CD4-positive, CD25-positive, alpha-beta regulatory T cell (primary cell): ENCODE data around the gene ZC3H12A. TPM values are rescaled to one million over a fixed set of nuclear protein-coding genes. Genes with fewer than 3 reads are reported as not detected.

Experiments used
- ATAC-seq, 2 donors: fragments of 150-1000 bp; cut with Tn5 transposase; one replicate each; pipeline ENCODE4 v1.10.0; 2021; ENCODE audit warnings: low read depth in 2 of 2, moderate number of reproducible peaks in 2 of 2, moderate library complexity in 1 of 2
- DNase-seq, 3 donors: peaks; one replicate each; pipeline versions ENCODE4 v3.0.0 to v3.0.0-alpha.2; 2012 to 2022; ENCODE audit warnings: mixed read lengths in 1 of 3
- H3K27ac ChIP-seq: one replicate; pipeline ENCODE4 v1.7.0; 2013; ENCODE audit warnings: mild to moderate bottlenecking, low read length; ENCODE audit not compliant: insufficient read depth, poor library complexity, severe bottlenecking
- H3K27me3 ChIP-seq: one replicate; pipeline ENCODE4 v1.7.0; 2013; ENCODE audit warnings: low read length; ENCODE audit not compliant: control insufficient read depth, insufficient read depth
- H3K36me3 ChIP-seq: one replicate; pipeline ENCODE4 v1.7.0; 2013; ENCODE audit warnings: mild to moderate bottlenecking, low read length, moderate library complexity; ENCODE audit not compliant: control insufficient read depth, insufficient read depth
- H3K4me1 ChIP-seq: 2 replicates; pipeline ENCODE4 v1.7.0; 2013; ENCODE audit warnings: mild to moderate bottlenecking, low read length; ENCODE audit not compliant: insufficient read depth, control insufficient read depth, poor library complexity, severe bottlenecking
- H3K4me3 ChIP-seq: one replicate; pipeline ENCODE4 v1.7.0; 2013; ENCODE audit warnings: low read depth, mild to moderate bottlenecking, low read length, moderate library complexity
- H3K9me3 ChIP-seq, 2 experiments: 1 replicate in 1 of 2; 2 replicates in 1 of 2; pipeline ENCODE4 v1.7.0; 2013; ENCODE audit warnings: low read length in 2 of 2, mild to moderate bottlenecking in 1 of 2, moderate library complexity in 1 of 2; ENCODE audit not compliant: control insufficient read depth in 2 of 2
- H3K27ac Mint-ChIP-seq, 3 donors: one replicate each; pipeline ENCODE4 v1.8.0; 2020 to 2022; ENCODE audit warnings: mild to moderate bottlenecking in 3 of 3, mixed read lengths in 3 of 3, moderate library complexity in 2 of 3
- H3K27me3 Mint-ChIP-seq: one replicate; pipeline ENCODE4 v1.8.0; 2022; ENCODE audit warnings: mild to moderate bottlenecking, mixed read lengths
- H3K36me3 Mint-ChIP-seq: one replicate; pipeline ENCODE4 v1.8.0; 2020; ENCODE audit warnings: mixed read lengths
- H3K4me1 Mint-ChIP-seq, 4 donors: one replicate each; pipeline ENCODE4 v1.8.0; 2020 to 2022; ENCODE audit warnings: mixed read lengths in 4 of 4, mild to moderate bottlenecking in 1 of 4
- H3K4me3 Mint-ChIP-seq, 4 donors: one replicate each; pipeline ENCODE4 v1.8.0; 2020 to 2022; ENCODE audit warnings: mild to moderate bottlenecking in 4 of 4, mixed read lengths in 4 of 4, moderate library complexity in 3 of 4
- H3K9me3 Mint-ChIP-seq, 7 donors: one replicate each; pipeline ENCODE4 v1.8.0; 2020 to 2022; ENCODE audit warnings: mixed read lengths in 7 of 7, mild to moderate bottlenecking in 3 of 7, moderate library complexity in 2 of 7
- polyA plus RNA-seq, 4 donors: library from polyadenylated mRNA; unstranded; fragments of 300-500 nt; fragmentation: Illumina TruSeq; gene quantifications; one replicate each; pipeline ENCODE4 v1.2.3, GENCODE V29; 2021
- total RNA-seq: library from RNA; stranded (reverse); gene quantifications from one replicate; pipeline ENCODE4 v1.2.3, GENCODE V29; 2022

ZC3H12A gene
- total and polyA plus RNA-seq, 5 donors from 2014 or later: 9.9 to 205 (median 13.3) TPM

DNA sequence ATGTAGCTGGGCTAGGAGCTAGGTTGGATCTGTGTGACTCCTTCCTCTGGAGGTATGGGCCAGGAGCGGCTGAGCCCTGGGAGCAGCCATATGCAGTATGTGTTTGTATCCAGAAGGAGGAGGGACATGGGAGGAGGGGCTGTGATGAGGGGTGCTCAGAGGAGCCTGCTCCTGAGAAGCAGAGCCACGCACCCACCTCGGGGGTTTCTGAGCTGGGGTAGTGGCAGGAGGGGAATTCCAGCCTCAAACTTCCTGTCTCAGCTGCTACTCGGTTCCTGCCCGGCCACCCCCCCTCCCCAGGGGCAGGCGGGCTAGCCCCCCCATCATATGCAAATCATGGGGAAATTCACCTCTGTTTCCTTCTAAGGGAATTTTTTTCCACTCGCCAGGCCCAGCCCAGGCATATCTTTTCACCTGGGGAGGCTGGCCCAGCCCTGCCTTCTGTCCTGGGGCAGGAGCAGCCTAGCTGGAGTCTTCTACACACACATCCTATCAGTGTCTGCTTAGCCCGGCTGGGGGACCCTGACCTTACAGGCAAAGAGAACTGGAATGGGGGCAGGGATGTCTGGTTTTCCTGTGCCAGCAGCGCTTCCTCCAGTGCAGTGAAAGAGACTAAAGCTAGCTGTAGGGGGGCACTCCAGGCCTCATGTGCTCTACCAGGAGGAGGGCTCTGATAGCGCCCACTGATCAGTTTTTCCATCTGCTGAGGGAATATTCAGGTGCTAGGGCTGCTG is 3.0 kb downstream of the ZC3H12A start:
- Mint-ChIP-seq H3K9me3 (peaks cover 0 to 3% (median 0%) of the 10 kb centered on the region in 7 donors), H3K27ac (peak overlapping the region; percentile 99 to 100 (median 99)), H3K27me3 (no peaks in the 10 kb centered on the region), H3K36me3 (peaks cover 29% of the 10 kb centered on the region), H3K4me3 (peak overlapping the region; percentile 96 to 99 (median 98)), H3K4me1 (peaks cover 10 to 64% (median 38%) of the 10 kb centered on the region in 4 donors)
- H3K4me1 ChIP-seq: peaks cover 78% of the 10 kb centered on the region
- H3K27ac ChIP-seq: peak overlapping the region; percentile 97
- H3K36me3 ChIP-seq: peaks cover 51% of the 10 kb centered on the region
- H3K4me3 ChIP-seq: peak overlapping the region; percentile 100
- peak; percentile 63 to 87 (median 73) for DNase-seq
- no peaks in the 10 kb centered on the region for H3K9me3 ChIP-seq
- no peaks in the 10 kb centered on the region for H3K27me3 ChIP-seq
- peak; percentile 8 to 12 for ATAC-seq

- H3K27me3 Mint-ChIP-seq: no peaks in the 10 kb centered on the region
- Histone ChIP-seq H3K27me3 (no peaks in the 10 kb centered on the region), H3K4me1 (peaks cover 72% of the 10 kb centered on the region), H3K27ac (peak overlapping the region; percentile 97), H3K4me3 (peak overlapping the region; percentile 100), H3K36me3 (peaks cover 57% of the 10 kb centered on the region), H3K9me3 (no peaks in the 10 kb centered on the region)
- ATAC-seq (no peak), DNase-seq (peak in 1 of 3 donors; percentile 16)
- H3K4me3 Mint-ChIP-seq: peak overlapping the region; percentile 96 to 99 (median 98)
- H3K27ac Mint-ChIP-seq: peak overlapping the region; percentile 99 to 100 (median 99)
- peaks cover 0 to 3% (median 0%) of the 10 kb centered on the region in 7 donors for H3K9me3 Mint-ChIP-seq
- peaks cover 33% of the 10 kb centered on the region for H3K36me3 Mint-ChIP-seq
- H3K4me1 Mint-ChIP-seq: peaks cover 8 to 62% (median 34%) of the 10 kb centered on the region in 4 donors
Measured at GRCh38 chr1:37477946-37478345, 3.6 kb downstream of the ZC3H12A start.

- peak in 1 of 3 donors; percentile 52 for DNase-seq
- H3K4me1 Mint-ChIP-seq: peaks cover 3 to 57% (median 29%) of the 10 kb centered on the region in 4 donors
- peaks cover 0 to 3% (median 0%) of the 10 kb centered on the region in 7 donors for H3K9me3 Mint-ChIP-seq
- H3K36me3 Mint-ChIP-seq: peaks cover 33% of the 10 kb centered on the region
- no peaks in the 10 kb centered on the region for H3K27me3 Mint-ChIP-seq
- H3K4me3 Mint-ChIP-seq: peak overlapping the region; percentile 96 to 99 (median 98)
- Histone ChIP-seq H3K9me3 (no peaks in the 10 kb centered on the region), H3K27me3 (no peaks in the 10 kb centered on the region), H3K4me1 (peaks cover 67% of the 10 kb centered on the region), H3K4me3 (peak overlapping the region; percentile 100), H3K27ac (peak overlapping the region; percentile 97), H3K36me3 (peaks cover 61% of the 10 kb centered on the region)
- ATAC-seq: peak; percentile 16 to 17
- peak overlapping the region; percentile 99 to 100 (median 99) for H3K27ac Mint-ChIP-seq
Measured at GRCh38 chr1:37478451-37478881, 4.1 kb downstream of the ZC3H12A start.

DNA sequence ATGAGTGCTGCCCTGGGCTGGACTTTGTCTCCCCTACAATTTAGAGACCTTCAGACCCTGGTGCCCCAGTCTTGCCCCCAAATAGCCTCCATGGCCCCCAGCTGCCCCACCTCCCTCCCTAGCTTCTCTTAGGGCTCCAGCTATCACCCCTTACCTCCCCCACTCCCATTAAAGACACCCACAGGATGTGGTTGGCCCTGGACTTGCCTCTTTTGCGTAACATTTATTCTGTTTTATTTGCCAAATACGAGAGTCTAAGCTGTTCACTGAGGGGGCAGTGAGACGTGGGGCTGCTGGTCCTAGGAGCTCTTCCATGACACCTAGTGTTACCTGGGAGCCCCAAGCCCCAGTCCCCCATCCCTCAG is 4.5 kb downstream of the ZC3H12A start:
- no peaks in the 10 kb centered on the region for H3K27me3 Mint-ChIP-seq
- no peaks in the 10 kb centered on the region for H3K27me3 ChIP-seq
- H3K27ac ChIP-seq: peak overlapping the region; percentile 97
- H3K4me3 Mint-ChIP-seq: peak overlapping the region; percentile 96 to 99 (median 98)
- ATAC-seq (peak; percentile 4 to 12), DNase-seq (peak in 2 of 3 donors; percentile 78 to 84)
- peaks cover 0 to 53% (median 25%) of the 10 kb centered on the region in 4 donors for H3K4me1 Mint-ChIP-seq
- peak overlapping the region; percentile 99 to 100 (median 99) for H3K27ac Mint-ChIP-seq
- no peaks in the 10 kb centered on the region for H3K9me3 ChIP-seq
- H3K36me3 Mint-ChIP-seq: peaks cover 34% of the 10 kb centered on the region
- H3K4me1 ChIP-seq: peaks cover 63% of the 10 kb centered on the region
- H3K36me3 ChIP-seq: peaks cover 64% of the 10 kb centered on the region
- peak overlapping the region; percentile 100 for H3K4me3 ChIP-seq
- peaks cover 0 to 3% (median 0%) of the 10 kb centered on the region in 7 donors for H3K9me3 Mint-ChIP-seq

DNA sequence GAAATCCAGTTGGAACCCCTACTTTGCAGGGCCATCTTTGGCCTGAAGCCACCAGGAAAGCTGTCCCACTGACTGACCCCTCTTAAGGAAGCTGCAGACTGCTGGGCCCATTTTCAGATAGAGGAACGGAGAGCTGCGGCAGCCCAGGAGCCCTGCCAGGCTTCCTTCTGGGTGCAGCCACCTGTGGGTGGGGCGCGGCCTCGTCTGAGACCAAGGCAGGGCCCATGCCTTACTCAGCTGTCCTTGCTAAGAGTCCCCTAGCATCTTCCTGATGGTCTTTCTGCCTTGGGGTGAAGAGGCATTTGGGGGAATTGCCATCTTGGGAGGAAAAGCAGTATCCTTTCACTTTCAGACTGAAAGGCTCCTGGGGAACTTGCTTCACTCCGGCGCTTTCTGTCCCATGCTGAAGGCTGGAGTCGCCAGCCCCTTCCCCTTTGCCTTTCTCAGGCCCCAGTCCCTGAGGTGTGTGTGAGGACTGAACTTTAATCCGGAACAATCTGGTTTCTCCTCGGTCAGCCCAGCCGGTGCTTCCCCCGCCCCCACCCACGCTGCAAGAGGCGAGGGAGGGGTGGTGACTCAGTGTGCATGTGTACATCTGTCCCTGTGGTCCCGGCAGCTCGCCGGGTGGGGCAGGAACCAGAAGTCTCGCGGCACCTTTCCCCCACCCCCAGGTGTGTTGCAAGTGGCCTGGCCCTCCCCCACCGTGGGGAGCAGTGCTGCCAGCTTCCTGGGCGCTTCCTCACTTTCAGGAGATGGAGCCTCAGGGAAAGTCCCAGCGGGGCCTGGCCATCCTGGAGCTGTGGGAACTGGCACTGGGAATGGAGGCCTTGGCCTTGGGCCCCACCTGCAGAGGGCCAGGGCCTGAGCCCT is 5.1 kb downstream of the ZC3H12A start:
- Histone ChIP-seq H3K4me3 (peak overlapping the region; percentile 100), H3K27ac (peak overlapping the region; percentile 97), H3K36me3 (peaks cover 71% of the 10 kb centered on the region), H3K9me3 (no peaks in the 10 kb centered on the region), H3K4me1 (peaks cover 60% of the 10 kb centered on the region), H3K27me3 (no peaks in the 10 kb centered on the region)
- peaks cover 0 to 3% (median 0%) of the 10 kb centered on the region in 7 donors for H3K9me3 Mint-ChIP-seq
- peak overlapping the region; percentile 99 to 100 (median 99) for H3K27ac Mint-ChIP-seq
- DNase-seq: peak; percentile 77 to 97 (median 79)
- H3K4me1 Mint-ChIP-seq: peaks cover 0 to 57% (median 27%) of the 10 kb centered on the region in 4 donors
- peak; percentile 78 for ATAC-seq
- peak overlapping the region; percentile 96 to 99 (median 98) for H3K4me3 Mint-ChIP-seq
- H3K36me3 Mint-ChIP-seq: peaks cover 38% of the 10 kb centered on the region
- no peaks in the 10 kb centered on the region for H3K27me3 Mint-ChIP-seq

- ATAC-seq: no peak
- H3K36me3 ChIP-seq: peaks cover 75% of the 10 kb centered on the region
- H3K27ac ChIP-seq: peak overlapping the region; percentile 97
- peaks cover 38% of the 10 kb centered on the region for H3K36me3 Mint-ChIP-seq
- H3K4me1 ChIP-seq: peaks cover 60% of the 10 kb centered on the region
- no peaks in the 10 kb centered on the region for H3K9me3 ChIP-seq
- H3K4me3 ChIP-seq: peak overlapping the region; percentile 100
- H3K27me3 Mint-ChIP-seq: no peaks in the 10 kb centered on the region
- H3K27ac Mint-ChIP-seq: peak overlapping the region; percentile 81 to 99 (median 99)
- peaks cover 0 to 59% (median 28%) of the 10 kb centered on the region in 4 donors for H3K4me1 Mint-ChIP-seq
- H3K27me3 ChIP-seq: no peaks in the 10 kb centered on the region
- peaks cover 0 to 2% (median 0%) of the 10 kb centered on the region in 7 donors for H3K9me3 Mint-ChIP-seq
- peak overlapping the region; percentile 96 to 99 (median 98) for H3K4me3 Mint-ChIP-seq
- DNase-seq: peak in 1 of 3 donors; percentile 14
Measured at GRCh38 chr1:37480125-37480466, 5.7 kb downstream of the ZC3H12A start.

GRCh38 chr1:37480581-37481288 is 6.4 kb downstream of the ZC3H12A start:
- H3K36me3 ChIP-seq: peaks cover 72% of the 10 kb centered on the region
- H3K4me1 ChIP-seq: peaks cover 57% of the 10 kb centered on the region
- no peak overlapping the region for H3K4me3 ChIP-seq
- Mint-ChIP-seq H3K36me3 (peaks cover 38% of the 10 kb centered on the region), H3K27me3 (no peaks in the 10 kb centered on the region), H3K4me3 (peak overlapping the region; percentile 53 to 98 (median 92)), H3K4me1 (peaks cover 0 to 59% (median 28%) of the 10 kb centered on the region in 4 donors), H3K9me3 (peaks cover 0 to 1% (median 0%) of the 10 kb centered on the region in 7 donors), H3K27ac (peak overlapping the region; percentile 81 to 99 (median 99))
- no peak for ATAC-seq
- DNase-seq: no peak
- H3K27ac ChIP-seq: peak overlapping the region; percentile 97
- H3K27me3 ChIP-seq: no peaks in the 10 kb centered on the region
- H3K9me3 ChIP-seq: no peaks in the 10 kb centered on the region
